Diencephalon (tissue), 1 donor: ENCODE data around the gene RHBDL1. TPM values are rescaled to one million over a fixed set of nuclear protein-coding genes. Genes with fewer than 3 reads are reported as not detected.

Experiments
- total RNA-seq: library from RNA; depleted of rRNA; stranded (reverse); fragments of >200 nt; gene quantifications from one replicate; pipeline ENCODE4 v1.2.3, GENCODE V29; 2014

Gene RHBDL1
- total RNA-seq, 1 donor from 2014 or later = 7.4 TPM

Other genes with a start within 250 kb of the RHBDL1 start
- gene CAPN15, start 148.0 kb upstream of the RHBDL1 start, total RNA-seq = 12.2 TPM
- not detected for gene PRR35, start 115.3 kb upstream of the RHBDL1 start, total RNA-seq
- 0.69 TPM for gene NHLRC4, start 108.7 kb upstream of the RHBDL1 start, total RNA-seq
- gene PIGQ, start 105.7 kb upstream of the RHBDL1 start, total RNA-seq = 28.8 TPM
- gene RAB40C, start 85.6 kb upstream of the RHBDL1 start, total RNA-seq = 24.2 TPM
- gene WFIKKN1, start 44.7 kb upstream of the RHBDL1 start, total RNA-seq = 0.46 TPM
- gene METTL26, start 39.4 kb upstream of the RHBDL1 start, total RNA-seq = 30.7 TPM
- gene MCRIP2, start 33.8 kb upstream of the RHBDL1 start, total RNA-seq = 13.8 TPM
- 12.5 TPM for gene WDR90, start 26.3 kb upstream of the RHBDL1 start, total RNA-seq
- 33.7 TPM for gene RHOT2, start 7.5 kb upstream of the RHBDL1 start, total RNA-seq
- 81.2 TPM for gene STUB1, start 4.7 kb downstream of the RHBDL1 start, total RNA-seq
- 23.5 TPM for gene JMJD8, start 8.7 kb downstream of the RHBDL1 start, total RNA-seq
- 5.1 TPM for gene WDR24, start 14.7 kb downstream of the RHBDL1 start, total RNA-seq
- 10.8 TPM for gene FBXL16, start 30.1 kb downstream of the RHBDL1 start, total RNA-seq
- gene METRN, start 39.4 kb downstream of the RHBDL1 start, total RNA-seq = 74.5 TPM
- gene ANTKMT, start 45.5 kb downstream of the RHBDL1 start, total RNA-seq = 19.6 TPM
- gene CCDC78, start 50.8 kb downstream of the RHBDL1 start, total RNA-seq = 8.8 TPM
- gene HAGHL, start 51.4 kb downstream of the RHBDL1 start, total RNA-seq = 12.2 TPM
- 51.4 TPM for gene CIAO3, start 65.3 kb downstream of the RHBDL1 start, total RNA-seq
- not detected for gene MSLN, start 85.1 kb downstream of the RHBDL1 start, total RNA-seq
- gene RPUSD1, start 112.7 kb downstream of the RHBDL1 start, total RNA-seq = 13.6 TPM
- 7.2 TPM for gene CHTF18, start 112.9 kb downstream of the RHBDL1 start, total RNA-seq
- gene GNG13, start 125.1 kb downstream of the RHBDL1 start, total RNA-seq = not detected